IPS-18a (cell line): ENCODE measurements around the gene NOSTRIN.

Experiments
- H3K27ac ChIP-seq: one replicate; pipeline ENCODE4 v1.5.1; 2013; ENCODE audit warnings: low read length
- H3K27me3 ChIP-seq: one replicate; pipeline ENCODE4 v1.6.1; 2013; ENCODE audit warnings: mild to moderate bottlenecking, low read length; ENCODE audit not compliant: control insufficient read depth, insufficient read depth
- H3K36me3 ChIP-seq: one replicate; pipeline ENCODE4 v1.6.1; 2013; ENCODE audit warnings: low read depth, low read length; ENCODE audit not compliant: control insufficient read depth
- H3K4me1 ChIP-seq: one replicate; pipeline ENCODE4 v1.6.1; 2013; ENCODE audit warnings: low read depth, low read length; ENCODE audit not compliant: control insufficient read depth
- H3K4me3 ChIP-seq: one replicate; pipeline ENCODE4 v1.5.1; 2013; ENCODE audit warnings: low read length
- H3K9ac ChIP-seq: one replicate; pipeline ENCODE4 v1.6.1; 2013; ENCODE audit warnings: mild to moderate bottlenecking, low read length, moderate library complexity
- H3K9me3 ChIP-seq: one replicate; pipeline ENCODE4 v1.6.1; 2013; ENCODE audit warnings: low read depth, low read length; ENCODE audit not compliant: control insufficient read depth

NOSTRIN gene

GRCh38 chr2:168793596-168793995 lies 8.8 kb upstream of the NOSTRIN start:
- H3K9ac ChIP-seq: no peak overlapping the region
- H3K27me3 ChIP-seq: no peaks in the 10 kb centered on the region

GRCh38 chr2:168794968-168795367 lies 7.5 kb upstream of the NOSTRIN start:
- Histone ChIP-seq H3K9me3 (no peaks in the 10 kb centered on the region), H3K36me3 (no peaks in the 10 kb centered on the region), H3K9ac (no peak overlapping the region), H3K4me3 (no peak overlapping the region), H3K27ac (no peak overlapping the region), H3K27me3 (no peaks in the 10 kb centered on the region), H3K4me1 (peaks cover 14% of the 10 kb centered on the region)

More at GRCh38 chr2:168793596-168793995, 8.8 kb upstream of the NOSTRIN start:
- Histone ChIP-seq H3K27ac (no peak overlapping the region), H3K9me3 (no peaks in the 10 kb centered on the region), H3K4me3 (no peak overlapping the region), H3K36me3 (no peaks in the 10 kb centered on the region), H3K4me1 (peaks cover 5% of the 10 kb centered on the region)

GRCh38 chr2:168796090-168796577 lies 6.3 kb upstream of the NOSTRIN start:
- no peak overlapping the region for H3K9ac ChIP-seq
- no peak overlapping the region for H3K27ac ChIP-seq
- no peaks in the 10 kb centered on the region for H3K27me3 ChIP-seq

GRCh38 chr2:168796583-168797285 lies 5.7 kb upstream of the NOSTRIN start:
- Histone ChIP-seq H3K36me3 (no peaks in the 10 kb centered on the region), H3K9ac (no peak overlapping the region), H3K9me3 (no peaks in the 10 kb centered on the region), H3K4me1 (peaks cover 15% of the 10 kb centered on the region), H3K4me3 (no peak overlapping the region), H3K27ac (no peak overlapping the region), H3K27me3 (no peaks in the 10 kb centered on the region)

More at GRCh38 chr2:168796090-168796577, 6.3 kb upstream of the NOSTRIN start:
- no peak overlapping the region for H3K4me3 ChIP-seq
- H3K4me1 ChIP-seq: peaks cover 14% of the 10 kb centered on the region
- H3K36me3 ChIP-seq: no peaks in the 10 kb centered on the region
- no peaks in the 10 kb centered on the region for H3K9me3 ChIP-seq

- Histone ChIP-seq H3K27ac (no peak overlapping the region), H3K9me3 (no peaks in the 10 kb centered on the region)
These were observed 5.2 kb upstream of the NOSTRIN start for GRCh38 chr2:168797286-168797655.

GRCh38 chr2:168798076-168798887 lies 4.2 kb upstream of the NOSTRIN start:
- Histone ChIP-seq H3K27ac (no peak overlapping the region), H3K4me3 (no peak overlapping the region), H3K36me3 (no peaks in the 10 kb centered on the region), H3K27me3 (no peaks in the 10 kb centered on the region), H3K4me1 (peaks cover 28% of the 10 kb centered on the region), H3K9ac (no peak overlapping the region), H3K9me3 (no peaks in the 10 kb centered on the region)

More at GRCh38 chr2:168797286-168797655, 5.2 kb upstream of the NOSTRIN start:
- no peak overlapping the region for H3K4me3 ChIP-seq
- H3K9ac ChIP-seq: no peak overlapping the region
- no peaks in the 10 kb centered on the region for H3K36me3 ChIP-seq
- H3K4me1 ChIP-seq: peaks cover 21% of the 10 kb centered on the region
- no peaks in the 10 kb centered on the region for H3K27me3 ChIP-seq

- no peaks in the 10 kb centered on the region for H3K36me3 ChIP-seq
- H3K4me3 ChIP-seq: no peak overlapping the region
- H3K27me3 ChIP-seq: no peaks in the 10 kb centered on the region
- no peaks in the 10 kb centered on the region for H3K9me3 ChIP-seq
- no peak overlapping the region for H3K27ac ChIP-seq
- H3K4me1 ChIP-seq: peaks cover 28% of the 10 kb centered on the region
- H3K9ac ChIP-seq: no peak overlapping the region
These were observed 3.5 kb upstream of the NOSTRIN start for GRCh38 chr2:168798888-168799410.

- H3K27me3 ChIP-seq: no peaks in the 10 kb centered on the region
- H3K27ac ChIP-seq: no peak overlapping the region
- H3K36me3 ChIP-seq: no peaks in the 10 kb centered on the region
- no peak overlapping the region for H3K9ac ChIP-seq
- no peaks in the 10 kb centered on the region for H3K9me3 ChIP-seq
- peaks cover 28% of the 10 kb centered on the region for H3K4me1 ChIP-seq
- H3K4me3 ChIP-seq: no peak overlapping the region
These were observed 966 bp upstream of the NOSTRIN start for GRCh38 chr2:168801471-168801870.

- H3K27ac ChIP-seq: no peak overlapping the region
These were observed 655 bp downstream of the NOSTRIN start for GRCh38 chr2:168802859-168803725.

GRCh38 chr2:168804214-168804613 lies 1.8 kb downstream of the NOSTRIN start:
- Histone ChIP-seq H3K4me3 (no peak overlapping the region), H3K36me3 (no peaks in the 10 kb centered on the region), H3K9me3 (no peaks in the 10 kb centered on the region), H3K27me3 (no peaks in the 10 kb centered on the region), H3K4me1 (peaks cover 17% of the 10 kb centered on the region), H3K27ac (no peak overlapping the region), H3K9ac (no peak overlapping the region)

More at GRCh38 chr2:168802859-168803725, 655 bp downstream of the NOSTRIN start:
- H3K27me3 ChIP-seq: no peaks in the 10 kb centered on the region
- no peak overlapping the region for H3K4me3 ChIP-seq
- no peaks in the 10 kb centered on the region for H3K36me3 ChIP-seq
- no peaks in the 10 kb centered on the region for H3K9me3 ChIP-seq
- peaks cover 28% of the 10 kb centered on the region for H3K4me1 ChIP-seq
- no peak overlapping the region for H3K9ac ChIP-seq

- H3K27me3 ChIP-seq: no peaks in the 10 kb centered on the region
- H3K9ac ChIP-seq: no peak overlapping the region
- H3K4me1 ChIP-seq: peaks cover 14% of the 10 kb centered on the region
- H3K4me3 ChIP-seq: no peak overlapping the region
- no peaks in the 10 kb centered on the region for H3K9me3 ChIP-seq
- H3K36me3 ChIP-seq: no peaks in the 10 kb centered on the region
- H3K27ac ChIP-seq: no peak overlapping the region
These were observed 3.2 kb downstream of the NOSTRIN start for GRCh38 chr2:168805615-168806014.
